ENCODE data around the gene PSMG4. TPM values are rescaled to one million over a fixed set of nuclear protein-coding genes. Genes with fewer than 3 reads are reported as not detected.

The PSMG4 gene
- polyA plus RNA-seq, 2 of the 4 experiments (the other 2 are of a cell fraction), result 15.0 to 21.9 TPM

DNA sequence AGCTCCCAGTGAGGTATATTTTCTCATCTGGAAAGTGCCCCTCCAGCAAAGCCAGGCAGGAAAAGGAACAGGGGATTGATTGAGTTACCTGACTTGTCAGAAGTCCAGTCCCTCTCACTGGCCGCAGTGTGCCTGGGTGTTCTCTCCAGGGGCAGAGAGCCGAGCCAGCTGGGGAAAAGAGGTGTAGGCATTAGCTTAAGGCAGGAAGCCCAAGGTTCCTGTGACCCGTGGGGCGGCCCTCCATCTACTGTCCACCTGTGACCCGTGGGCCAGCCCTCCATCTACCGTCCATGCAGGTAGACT lies 2.7 kb downstream of the PSMG4 start:
- 67% methylated on average over 6 of the region's 6 CpGs for WGBS (ENCODE audit: missing lambda C conversion rate)
- peaks cover 11% of the 10 kb centered on the region for H3K4me1 ChIP-seq
- no peak for TF ChIP-seq CTCF (IDR thresholded peaks at IDR 0.05)
- TF ChIP-seq RAD21 (conservative IDR thresholded peaks at IDR 0.05 in 1 of 2, IDR thresholded peaks at IDR 0.05 in 1 of 2), result no peak
- TF ChIP-seq NPAS2 (CRISPR knock-in tag; IDR thresholded peaks at IDR 0.05; ENCODE audit: borderline replicate concordance), result no peak
- TF ChIP-seq JUNB (IDR thresholded peaks at IDR 0.05), result no peak
- TF ChIP-seq, protein P1, sequence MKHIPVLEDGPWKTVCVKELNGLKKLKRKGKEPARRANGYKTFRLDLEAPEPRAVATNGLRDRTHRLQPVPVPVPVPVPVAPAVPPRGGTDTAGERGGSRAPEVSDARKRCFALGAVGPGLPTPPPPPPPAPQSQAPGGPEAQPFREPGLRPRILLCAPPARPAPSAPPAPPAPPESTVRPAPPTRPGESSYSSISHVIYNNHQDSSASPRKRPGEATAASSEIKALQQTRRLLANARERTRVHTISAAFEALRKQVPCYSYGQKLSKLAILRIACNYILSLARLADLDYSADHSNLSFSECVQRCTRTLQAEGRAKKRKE (CRISPR knock-in tag; IDR thresholded peaks at IDR 0.05; ENCODE audit: low read depth), result no peak
- TF ChIP-seq FOXS1 (CRISPR knock-in tag; IDR thresholded peaks at IDR 0.05), result no peak
- no peak for TF ChIP-seq EP300 (IDR thresholded peaks at IDR 0.05)
- TF ChIP-seq HOXB5 (CRISPR knock-in tag; IDR thresholded peaks at IDR 0.05), result no peak
- TF ChIP-seq MAZ (IDR thresholded peaks at IDR 0.05; ENCODE audit: borderline replicate concordance, low read depth, low read length), result no peak
- TF ChIP-seq POLR2AphosphoS2 (conservative IDR thresholded peaks at IDR 0.05; ENCODE audit: low read length), result no peak
- H3K4me2 ChIP-seq, result no peak overlapping the region
- no peak for ATAC-seq
- H3K9me3 ChIP-seq, result no peaks in the 10 kb centered on the region
- no peak overlapping the region for H3K4me3 ChIP-seq
- ChIA-PET POLR2A (no interaction called here), CTCF (interaction anchor here (2.6 kb wide), 1 partner anchor 10 kb away, joined by 10 read pairs; no protein-coding TSS in a partner anchor)
- H3K27ac ChIP-seq, result no peak overlapping the region
- FAIRE-seq, result no peak
- no peak for DNase-seq (ENCODE audit: low read depth in 1 of 2, low spot score in 1 of 2)

- POLR2A ChIA-PET, result no interaction called here
- FAIRE-seq (no peak), ATAC-seq (no peak), DNase-seq (ENCODE audit: low read depth in 1 of 2, low spot score in 1 of 2) (no peak)
- CTCF ChIA-PET, result interaction anchor here (2.6 kb wide), 1 partner anchor 10 kb away, joined by 10 read pairs; no protein-coding TSS in a partner anchor
- Histone ChIP-seq H3K9me3 (no peaks in the 10 kb centered on the region), H3K27ac (no peak overlapping the region), H3K4me2 (no peak overlapping the region), H3K4me1 (peaks cover 11% of the 10 kb centered on the region), H3K4me3 (no peak overlapping the region)
- 78% methylated on average over 8 of the region's 8 CpGs for WGBS (ENCODE audit: missing lambda C conversion rate)
- TF ChIP-seq ZFP36 (IDR thresholded peaks at IDR 0.05; ENCODE audit: borderline replicate concordance, partially characterized antibody), result no peak
- TF ChIP-seq RARB (CRISPR knock-in tag; IDR thresholded peaks at IDR 0.05), result no peak
- TF ChIP-seq CBX8 (IDR thresholded peaks at IDR 0.05), result no peak
- no peak for TF ChIP-seq RAD21 (conservative IDR thresholded peaks at IDR 0.05 in 1 of 2, IDR thresholded peaks at IDR 0.05 in 1 of 2)
- TF ChIP-seq JUNB (IDR thresholded peaks at IDR 0.05), result no peak
- TF ChIP-seq ZSCAN20 (CRISPR knock-in tag; IDR thresholded peaks at IDR 0.05), result no peak
- no peak for TF ChIP-seq HOXB13 (CRISPR knock-in tag; IDR thresholded peaks at IDR 0.05; ENCODE audit: low read depth)
- TF ChIP-seq, protein P2, sequence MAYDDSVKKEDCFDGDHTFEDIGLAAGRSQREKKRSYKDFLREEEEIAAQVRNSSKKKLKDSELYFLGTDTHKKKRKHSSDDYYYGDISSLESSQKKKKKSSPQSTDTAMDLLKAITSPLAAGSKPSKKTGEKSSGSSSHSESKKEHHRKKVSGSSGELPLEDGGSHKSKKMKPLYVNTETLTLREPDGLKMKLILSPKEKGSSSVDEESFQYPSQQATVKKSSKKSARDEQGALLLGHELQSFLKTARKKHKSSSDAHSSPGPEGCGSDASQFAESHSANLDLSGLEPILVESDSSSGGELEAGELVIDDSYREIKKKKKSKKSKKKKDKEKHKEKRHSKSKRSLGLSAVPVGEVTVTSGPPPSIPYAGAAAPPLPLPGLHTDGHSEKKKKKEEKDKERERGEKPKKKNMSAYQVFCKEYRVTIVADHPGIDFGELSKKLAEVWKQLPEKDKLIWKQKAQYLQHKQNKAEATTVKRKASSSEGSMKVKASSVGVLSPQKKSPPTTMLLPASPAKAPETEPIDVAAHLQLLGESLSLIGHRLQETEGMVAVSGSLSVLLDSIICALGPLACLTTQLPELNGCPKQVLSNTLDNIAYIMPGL (CRISPR knock-in tag; IDR thresholded peaks at IDR 0.05; ENCODE audit: borderline replicate concordance), result no peak
- TF ChIP-seq, protein P3, sequence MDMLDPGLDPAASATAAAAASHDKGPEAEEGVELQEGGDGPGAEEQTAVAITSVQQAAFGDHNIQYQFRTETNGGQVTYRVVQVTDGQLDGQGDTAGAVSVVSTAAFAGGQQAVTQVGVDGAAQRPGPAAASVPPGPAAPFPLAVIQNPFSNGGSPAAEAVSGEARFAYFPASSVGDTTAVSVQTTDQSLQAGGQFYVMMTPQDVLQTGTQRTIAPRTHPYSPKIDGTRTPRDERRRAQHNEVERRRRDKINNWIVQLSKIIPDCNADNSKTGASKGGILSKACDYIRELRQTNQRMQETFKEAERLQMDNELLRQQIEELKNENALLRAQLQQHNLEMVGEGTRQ (IDR thresholded peaks at IDR 0.05), result no peak
- no peak for TF ChIP-seq KDM1A (IDR thresholded peaks at IDR 0.05; ENCODE audit: low read depth)
- TF ChIP-seq MYC (IDR thresholded peaks at IDR 0.05; ENCODE audit: borderline replicate concordance, low read length), result no peak
- no peak for TF ChIP-seq SMC3 (IDR thresholded peaks at IDR 0.05)
- TF ChIP-seq HES2 (IDR thresholded peaks at IDR 0.05), result no peak
- TF ChIP-seq CHD4 (IDR thresholded peaks at IDR 0.05; ENCODE audit: borderline replicate concordance), result no peak
- TF ChIP-seq NR3C1 (IDR thresholded peaks at IDR 0.05), result no peak
- no peak for TF ChIP-seq NFE2L2 (conservative IDR thresholded peaks at IDR 0.05; ENCODE audit: low read length)
- TF ChIP-seq GATA3 (IDR thresholded peaks at IDR 0.05; ENCODE audit: borderline replicate concordance), result no peak
- no peak for TF ChIP-seq CEBPB (IDR thresholded peaks at IDR 0.05)
- TF ChIP-seq BCL3 (IDR thresholded peaks at IDR 0.05), result no peak
- TF ChIP-seq FOXS1 (CRISPR knock-in tag; IDR thresholded peaks at IDR 0.05), result no peak
These were observed 3.2 kb downstream of the PSMG4 start for GRCh38 chr6:3261921-3262320.

Data from A549 (cell line).